HUES48 (cell line): Measurements from ENCODE around the gene STMP1.
"Not testable (repeated sequence)": the region's sequence is repeated elsewhere in the genome, so short reads cannot be mapped to it uniquely, and the experiment has no call there.

Source experiments
- H3K27ac ChIP-seq: one replicate; pipeline ENCODE4 v1.7.0; 2013; ENCODE audit warnings: low read depth, low read length, inconsistent platforms
- H3K27me3 ChIP-seq: 2 replicates; pipeline ENCODE4 v1.6.1; 2013; ENCODE audit warnings: mild to moderate bottlenecking, low read length; ENCODE audit not compliant: control insufficient read depth, insufficient read depth
- H3K36me3 ChIP-seq: 2 replicates; pipeline ENCODE4 v1.6.1; 2013; ENCODE audit warnings: low read length; ENCODE audit not compliant: control insufficient read depth, insufficient read depth
- H3K4me1 ChIP-seq: 2 replicates; pipeline ENCODE4 v1.6.1; 2013; ENCODE audit warnings: mild to moderate bottlenecking, low read length; ENCODE audit not compliant: control insufficient read depth, insufficient read depth
- H3K4me3 ChIP-seq: 2 replicates; pipeline ENCODE4 v1.5.1; 2013; ENCODE audit warnings: mild to moderate bottlenecking, low read depth, low read length
- H3K9ac ChIP-seq: 2 replicates; pipeline ENCODE4 v1.6.1; 2013; ENCODE audit warnings: mild to moderate bottlenecking, low read depth, low read length, moderate library complexity
- H3K9me3 ChIP-seq: 2 replicates; pipeline ENCODE4 v1.6.1; 2013; ENCODE audit warnings: low read length; ENCODE audit not compliant: control insufficient read depth, insufficient read depth

STMP1 gene

DNA sequence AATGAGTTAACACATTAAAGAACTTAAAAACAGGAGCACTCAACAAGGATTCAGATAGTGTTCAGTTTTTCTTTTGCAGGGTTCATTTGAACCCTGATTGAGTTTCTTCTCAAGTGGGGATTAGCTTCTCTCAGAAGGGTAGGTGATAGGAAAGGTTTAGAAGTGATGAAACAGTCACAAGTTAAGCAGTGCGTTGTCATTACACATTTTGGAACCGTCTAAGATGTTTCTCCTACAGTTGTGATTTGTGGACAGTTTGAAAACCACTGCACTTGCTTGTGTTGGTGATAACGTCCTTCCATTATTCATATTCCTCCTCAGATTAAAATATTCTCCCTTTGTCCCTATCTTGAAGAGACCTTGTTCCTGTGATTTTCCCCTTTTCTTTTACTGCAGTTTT, 2.7 kb downstream of the STMP1 start:
- Histone ChIP-seq H3K4me3 (no peak overlapping the region), H3K9ac (no peak overlapping the region), H3K9me3 (no peaks in the 10 kb centered on the region), H3K36me3 (no peaks in the 10 kb centered on the region), H3K27me3 (no peaks in the 10 kb centered on the region), H3K4me1 (0 out of 2 replicates have a peak, but pooled peaks cover 3% of the 10 kb centered on the region), H3K27ac (no peak overlapping the region)

DNA sequence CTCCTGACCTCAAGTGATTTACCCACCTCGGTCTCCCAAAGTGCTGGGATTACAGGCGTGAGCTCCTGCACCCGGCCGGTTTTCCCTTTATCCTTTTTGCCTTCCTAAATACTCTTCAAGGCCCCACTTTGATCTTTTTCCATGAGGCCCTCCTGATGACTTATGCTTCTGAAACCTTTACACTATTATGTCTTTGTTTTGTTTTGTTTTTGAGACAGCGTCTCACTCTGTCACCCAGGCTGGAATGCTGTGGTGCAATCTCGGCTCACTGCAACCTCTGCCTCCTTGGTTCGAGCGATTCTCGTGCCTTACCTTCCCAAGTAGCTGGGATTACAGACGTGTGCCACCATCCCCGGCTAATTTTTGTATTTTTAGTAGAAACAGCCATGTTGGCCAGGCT, 3.8 kb downstream of the STMP1 start:
- H3K36me3 ChIP-seq, result no peaks in the 10 kb centered on the region
- H3K27ac ChIP-seq, result no peak overlapping the region
- no peaks in the 10 kb centered on the region for H3K9me3 ChIP-seq
- H3K4me1 ChIP-seq, result 0 out of 2 replicates have a peak, but pooled peaks cover 3% of the 10 kb centered on the region
- H3K9ac ChIP-seq, result no peak overlapping the region
- no peaks in the 10 kb centered on the region for H3K27me3 ChIP-seq
- no peak overlapping the region for H3K4me3 ChIP-seq

GRCh38 chr7:135666846-135667245, 4.5 kb downstream of the STMP1 start:
- no peak overlapping the region for H3K9ac ChIP-seq
- H3K4me1 ChIP-seq, result 0 out of 2 replicates have a peak, but pooled peaks cover under 1% of the 10 kb centered on the region
- H3K4me3 ChIP-seq, result no peak overlapping the region
- H3K9me3 ChIP-seq, result no peaks in the 10 kb centered on the region
- H3K36me3 ChIP-seq, result no peaks in the 10 kb centered on the region
- H3K27me3 ChIP-seq, result no peaks in the 10 kb centered on the region
- no peak overlapping the region for H3K27ac ChIP-seq

DNA sequence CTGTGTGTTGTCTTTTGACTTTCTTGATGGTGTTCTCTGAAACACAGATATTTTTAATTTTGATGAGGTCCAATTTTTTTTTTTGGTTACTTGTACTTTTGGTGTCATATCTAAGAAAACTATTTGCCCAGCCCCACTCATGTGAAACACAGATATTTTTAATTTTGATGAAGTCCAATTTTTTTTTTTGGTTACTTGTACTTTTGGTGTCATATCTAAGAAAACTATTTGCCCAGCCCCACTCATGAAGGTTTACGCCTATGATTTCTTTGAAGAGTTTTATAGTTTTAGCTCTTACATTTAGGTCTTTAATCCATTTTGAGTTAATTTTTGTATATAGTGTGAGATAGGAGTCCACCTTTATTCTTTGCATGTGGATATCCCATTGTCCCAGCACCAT, 5.3 kb downstream of the STMP1 start:
- not testable (repeated sequence) for H3K36me3 ChIP-seq, H3K27me3 ChIP-seq, H3K9ac ChIP-seq, H3K27ac ChIP-seq, H3K9me3 ChIP-seq, H3K4me1 ChIP-seq, H3K4me3 ChIP-seq

DNA sequence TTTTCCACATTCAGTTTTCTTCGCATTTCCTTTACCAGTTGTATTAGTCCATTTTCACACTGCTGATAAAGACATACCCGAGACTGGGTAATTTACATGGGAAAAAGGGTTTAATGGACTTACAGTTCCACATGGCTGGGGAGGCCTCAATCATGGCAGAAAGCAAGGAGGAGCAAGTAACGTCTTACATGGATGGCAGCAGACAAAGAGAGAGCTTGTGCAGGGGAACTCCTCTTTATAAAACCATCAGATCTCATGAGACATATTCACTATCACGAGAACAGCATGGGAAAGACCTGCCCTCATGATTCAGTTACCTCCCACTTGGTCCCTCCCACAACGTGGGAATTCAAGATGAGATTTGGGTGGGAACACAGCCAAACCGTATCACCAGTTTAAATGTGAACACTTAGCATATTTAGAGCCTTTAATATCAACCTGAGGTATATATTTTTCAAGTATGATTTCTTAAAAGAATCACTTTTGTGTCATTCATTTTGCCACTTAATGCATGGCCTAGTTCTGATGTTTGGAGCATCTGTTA, 6.6 kb downstream of the STMP1 start:
- not testable (repeated sequence) for H3K36me3 ChIP-seq, H3K4me3 ChIP-seq, H3K9ac ChIP-seq, H3K9me3 ChIP-seq, H3K4me1 ChIP-seq, H3K27ac ChIP-seq, H3K27me3 ChIP-seq

DNA sequence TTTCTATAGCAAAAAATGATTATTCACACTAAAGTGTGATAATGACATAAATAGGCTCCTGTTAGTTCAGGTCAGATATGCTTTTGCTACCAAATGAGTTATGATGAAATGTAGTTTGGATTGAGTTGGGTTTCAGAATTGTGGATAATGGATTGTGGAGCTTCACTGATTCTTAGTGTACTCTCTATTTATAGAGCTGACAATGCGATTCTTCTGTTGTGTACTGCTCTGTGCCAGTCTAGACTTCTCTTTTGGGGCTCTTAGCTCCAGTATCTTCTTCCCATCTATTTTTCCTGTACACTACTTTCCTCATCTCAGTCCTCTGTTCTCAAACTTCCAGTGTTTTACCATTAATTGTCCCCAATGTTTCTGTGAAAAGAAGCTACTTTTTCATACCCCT, 7.5 kb downstream of the STMP1 start:
- Histone ChIP-seq H3K27me3 (no peaks in the 10 kb centered on the region), H3K36me3 (peaks cover 18% of the 10 kb centered on the region), H3K9ac (no peak overlapping the region), H3K9me3 (no peaks in the 10 kb centered on the region), H3K27ac (no peak overlapping the region), H3K4me1 (no peaks in the 10 kb centered on the region), H3K4me3 (no peak overlapping the region)

- Histone ChIP-seq H3K9me3 (no peaks in the 10 kb centered on the region), H3K4me1 (no peaks in the 10 kb centered on the region), H3K27me3 (no peaks in the 10 kb centered on the region), H3K4me3 (no peak overlapping the region), H3K36me3 (peaks cover 22% of the 10 kb centered on the region), H3K27ac (no peak overlapping the region), H3K9ac (no peak overlapping the region)
Measured at GRCh38 chr7:135670179-135670578, 7.9 kb downstream of the STMP1 start.

DNA sequence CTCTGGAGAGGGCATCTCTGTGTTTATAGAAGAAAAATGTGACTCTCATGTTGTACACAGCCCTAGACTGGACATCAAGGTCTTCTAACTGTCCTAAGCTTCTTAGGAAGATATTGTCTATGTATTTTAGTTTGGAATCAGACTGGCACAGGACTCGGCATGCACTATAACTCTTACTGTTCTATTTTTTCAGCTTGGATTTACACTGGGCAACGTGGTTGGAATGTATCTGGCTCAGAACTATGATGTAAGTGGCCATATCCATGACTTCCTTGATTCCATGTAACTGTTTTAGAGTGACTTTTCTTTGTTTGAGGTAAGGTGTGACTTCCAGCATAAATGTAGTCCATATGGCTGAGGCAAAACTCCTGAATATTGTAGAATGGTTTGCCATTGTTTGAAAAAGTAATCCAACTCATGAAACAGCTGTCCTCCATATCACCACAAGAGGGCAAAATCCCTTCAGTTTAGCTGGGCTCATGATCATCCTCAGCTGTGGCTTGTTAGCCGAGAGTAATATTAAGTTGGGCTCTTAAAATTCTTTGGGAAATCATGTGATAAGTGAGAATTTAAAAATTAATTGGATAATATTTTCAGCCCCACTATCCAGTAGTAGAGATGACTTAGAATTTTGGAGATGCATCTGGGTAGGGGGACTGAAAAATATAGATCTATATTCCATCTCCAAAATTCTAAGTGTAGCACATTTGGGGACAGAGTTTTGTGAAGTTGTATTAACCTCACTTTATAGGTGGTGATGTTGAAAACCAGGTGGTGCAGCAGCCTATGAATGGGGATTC, 10.4 kb downstream of the STMP1 start:
- Histone ChIP-seq H3K27me3 (no peaks in the 10 kb centered on the region), H3K36me3 (peaks cover 44% of the 10 kb centered on the region), H3K27ac (no peak overlapping the region), H3K4me3 (no peak overlapping the region), H3K9ac (no peak overlapping the region), H3K9me3 (no peaks in the 10 kb centered on the region), H3K4me1 (no peaks in the 10 kb centered on the region)

DNA sequence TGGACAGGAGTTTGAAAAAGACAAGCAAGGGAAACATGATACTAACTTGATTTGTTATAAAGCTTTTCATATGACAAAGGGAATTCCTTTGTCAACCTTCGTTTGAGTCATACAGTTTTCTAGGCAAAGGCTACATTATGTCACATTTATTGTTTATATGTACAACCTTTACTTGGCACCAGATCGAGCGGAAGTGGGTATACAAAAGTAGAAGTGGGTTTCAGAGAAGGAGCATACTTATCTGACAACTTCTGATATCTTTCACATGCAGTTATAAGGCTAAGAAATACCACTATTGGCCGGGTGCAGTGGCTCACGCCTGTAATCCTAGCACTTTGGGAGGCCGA, 11.0 kb downstream of the STMP1 start:
- Histone ChIP-seq H3K27me3 (no peaks in the 10 kb centered on the region), H3K4me3 (no peak overlapping the region), H3K4me1 (no peaks in the 10 kb centered on the region), H3K9me3 (no peaks in the 10 kb centered on the region), H3K9ac (no peak overlapping the region), H3K27ac (no peak overlapping the region), H3K36me3 (peaks cover 50% of the 10 kb centered on the region)

DNA sequence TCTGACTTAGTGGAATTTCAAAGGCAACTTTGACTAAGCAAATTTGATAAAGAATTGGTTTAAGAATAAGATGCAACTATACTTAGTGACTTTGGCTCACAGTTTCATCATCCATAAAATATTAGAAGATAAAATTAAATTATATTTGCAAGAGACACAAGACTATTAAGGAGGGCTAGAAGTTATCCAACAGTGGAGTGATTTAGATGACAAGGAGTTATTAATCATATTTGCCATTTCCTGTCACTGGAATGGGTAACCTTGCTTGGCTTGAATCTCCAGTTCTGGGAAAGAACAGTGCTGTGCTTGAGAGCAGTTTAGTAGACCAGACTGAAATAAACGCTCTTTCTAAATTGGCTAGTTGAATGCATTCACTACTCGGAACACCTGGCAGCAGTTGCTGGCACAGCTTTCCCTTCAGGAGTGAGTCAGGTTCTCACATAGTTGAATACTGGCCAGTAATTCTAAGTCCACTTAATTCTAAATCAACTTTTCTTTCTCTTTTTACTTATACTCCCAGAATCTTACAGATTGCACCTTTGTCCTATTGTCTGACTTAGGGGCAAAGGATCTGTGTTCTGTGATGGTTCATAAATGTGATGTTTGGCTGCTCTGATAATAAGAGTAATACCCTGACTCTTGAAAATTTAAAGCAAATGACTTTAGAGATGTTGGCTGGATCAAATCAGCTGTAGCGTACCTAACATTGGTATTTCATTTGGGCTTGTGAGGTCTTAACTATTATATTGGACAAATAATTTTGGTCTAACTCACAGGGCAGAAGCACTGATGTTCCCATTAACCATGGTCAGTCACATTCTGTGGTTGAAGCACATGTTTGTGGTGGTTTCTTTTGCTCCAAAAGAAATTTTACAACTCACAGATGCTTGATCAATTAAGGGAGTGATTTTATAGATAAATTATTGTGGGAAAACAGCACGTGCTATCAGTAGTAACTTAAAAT, 16.6 kb downstream of the STMP1 start:
- Histone ChIP-seq H3K4me3 (no peak overlapping the region), H3K9me3 (no peaks in the 10 kb centered on the region), H3K36me3 (peaks cover 53% of the 10 kb centered on the region), H3K9ac (no peak overlapping the region), H3K4me1 (no peaks in the 10 kb centered on the region), H3K27me3 (no peaks in the 10 kb centered on the region), H3K27ac (no peak overlapping the region)

DNA sequence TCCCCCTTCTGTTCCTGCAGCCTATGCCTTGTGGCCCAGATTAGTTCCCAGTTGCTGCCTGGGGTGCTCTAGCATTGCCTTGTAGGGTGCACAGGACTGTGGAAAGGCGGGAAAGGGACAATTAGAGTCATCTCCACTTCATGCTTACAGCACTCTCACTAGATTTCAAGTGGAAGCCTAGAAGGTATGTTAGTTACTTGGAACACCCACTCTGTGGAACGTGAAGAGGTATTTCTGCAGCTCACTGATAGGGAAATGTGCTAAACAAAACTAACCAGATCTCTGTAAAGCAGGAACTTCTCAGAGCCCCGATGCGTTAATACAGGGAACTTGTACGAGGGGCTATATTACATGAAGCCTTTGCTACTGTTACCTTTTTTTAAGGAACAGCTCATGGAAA, 19.4 kb downstream of the STMP1 start:
- no peaks in the 10 kb centered on the region for H3K27me3 ChIP-seq
- H3K9ac ChIP-seq, result no peak overlapping the region
- no peak overlapping the region for H3K27ac ChIP-seq
- H3K4me3 ChIP-seq, result no peak overlapping the region
- H3K9me3 ChIP-seq, result no peaks in the 10 kb centered on the region
- H3K36me3 ChIP-seq, result peaks cover 25% of the 10 kb centered on the region; the same call in 1 of the 2 replicates
- H3K4me1 ChIP-seq, result no peaks in the 10 kb centered on the region
